Fibroblast of skin of left biceps (primary cell): ENCODE data around the gene SIK2.
A peak's percentile ranks its signal among the peaks of the same experiment; 100 is the strongest.
"Not testable (repeated sequence)": the region's sequence is repeated elsewhere in the genome, so short reads cannot be mapped to it uniquely, and the experiment has no call there.

ENCODE experiments used
- DNase-seq, 2 experiments: peaks; one replicate each; pipeline ENCODE4 v3.0.0-alpha.2; 2013; ENCODE audit warnings: low read depth in 2 of 2

Gene SIK2

DNA sequence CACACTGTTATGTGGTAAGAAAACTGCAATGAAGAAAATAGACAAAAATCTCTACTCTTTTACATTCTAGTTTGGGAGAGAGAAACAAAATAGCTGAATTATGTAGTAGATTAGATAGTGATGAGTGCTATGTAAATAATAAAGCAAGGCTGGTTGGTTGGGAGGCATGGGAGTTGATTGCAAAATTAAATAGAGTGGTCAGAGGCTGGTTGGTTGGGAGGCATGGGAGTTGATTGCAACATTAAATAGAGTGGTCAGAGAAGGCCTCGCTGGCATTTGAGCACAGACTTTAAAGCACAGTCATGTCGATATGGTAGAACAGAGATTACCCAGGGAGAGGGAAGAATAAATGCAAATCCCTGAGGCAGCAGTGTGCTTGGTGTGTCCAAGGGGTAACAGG, 22.4 kb downstream of the SIK2 start:
- no peak for DNase-seq

DNA sequence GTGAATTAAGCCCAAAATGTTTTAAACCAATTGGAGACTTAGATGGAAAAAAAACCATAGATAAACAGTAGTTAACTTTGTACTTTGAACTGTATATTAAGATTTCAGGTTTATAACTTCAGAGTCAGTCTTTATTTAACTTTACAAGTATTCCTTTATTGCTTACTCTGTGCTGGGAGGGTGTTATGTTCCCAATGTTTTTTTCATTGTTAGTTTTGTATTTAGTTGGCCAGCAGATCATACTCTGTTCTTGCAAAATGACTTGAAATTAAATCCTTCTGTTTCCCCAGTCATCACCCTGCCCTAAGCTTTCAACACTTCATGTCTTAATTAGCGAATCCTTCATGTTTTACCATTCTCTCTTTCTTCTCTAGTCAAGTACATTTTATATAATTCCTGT, 25.3 kb downstream of the SIK2 start:
- DNase-seq, result peak; percentile 42 to 55

DNA sequence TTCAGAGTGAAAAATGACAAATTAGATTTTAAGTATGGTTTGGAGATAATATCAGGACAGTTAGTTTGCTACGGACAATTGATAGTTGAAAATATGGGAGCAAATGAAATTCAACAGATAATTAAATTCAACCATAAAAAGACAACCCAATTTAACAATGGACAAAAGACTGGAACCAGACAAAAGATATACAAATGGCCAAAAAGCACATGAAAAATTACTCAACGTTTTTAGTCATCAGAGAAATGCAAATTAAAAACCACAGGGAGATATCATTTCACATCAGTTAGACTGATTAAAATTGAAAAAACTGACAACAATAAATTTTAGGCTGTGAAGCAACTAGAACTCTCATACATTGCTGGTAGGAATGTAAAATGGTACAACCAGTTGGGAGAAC, 27.2 kb downstream of the SIK2 start:
- no peak for DNase-seq

DNA sequence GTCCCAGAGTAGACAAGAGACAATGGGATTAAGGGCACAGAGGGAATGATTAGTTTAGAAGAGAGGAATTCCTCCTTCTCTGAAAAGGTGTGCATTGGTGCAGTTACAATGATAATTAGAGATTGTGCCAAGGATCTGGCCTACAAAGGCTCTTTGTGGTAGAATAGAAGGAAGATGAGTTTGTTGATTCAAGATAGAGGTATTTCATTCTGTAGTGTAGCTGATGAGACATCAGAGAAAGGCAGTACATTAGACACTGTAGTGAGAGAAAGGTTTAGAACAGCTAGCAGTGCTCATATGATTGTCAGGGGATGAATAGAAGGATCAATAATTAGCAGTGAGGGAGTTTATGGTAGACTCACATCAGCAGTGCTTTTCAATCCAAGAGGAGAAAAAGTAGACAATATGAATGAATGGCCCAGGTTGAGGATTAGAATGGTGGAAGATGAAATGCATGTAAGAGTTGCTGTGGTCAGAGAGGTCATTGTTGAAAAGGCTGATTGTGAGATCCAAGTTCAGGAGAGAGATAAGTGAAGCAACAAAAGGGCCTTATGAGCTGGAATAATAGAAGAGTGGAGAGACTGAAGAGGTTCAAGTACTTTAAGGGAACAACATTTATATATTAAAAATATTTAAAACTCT, 28.9 kb downstream of the SIK2 start:
- DNase-seq, result no peak

DNA sequence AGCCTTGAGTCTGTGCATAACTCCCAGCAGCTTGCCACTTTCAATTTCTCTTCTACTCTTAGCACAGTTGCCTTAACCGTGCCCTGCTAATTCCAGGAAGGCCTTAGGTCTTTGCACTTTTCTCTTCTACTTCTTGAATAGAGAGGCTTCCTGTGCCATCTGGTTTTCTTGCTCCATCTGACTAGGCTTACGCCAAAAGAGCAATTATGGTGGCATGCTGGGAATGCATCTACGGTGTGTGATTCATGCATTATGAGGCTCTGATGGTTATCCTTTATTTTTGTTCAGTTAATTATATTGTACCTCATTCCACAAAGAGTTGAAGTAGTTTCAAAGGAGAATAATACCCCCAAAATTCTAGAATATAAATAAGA, 29.4 kb downstream of the SIK2 start:
- DNase-seq, result peak; percentile 59 to 64

DNA sequence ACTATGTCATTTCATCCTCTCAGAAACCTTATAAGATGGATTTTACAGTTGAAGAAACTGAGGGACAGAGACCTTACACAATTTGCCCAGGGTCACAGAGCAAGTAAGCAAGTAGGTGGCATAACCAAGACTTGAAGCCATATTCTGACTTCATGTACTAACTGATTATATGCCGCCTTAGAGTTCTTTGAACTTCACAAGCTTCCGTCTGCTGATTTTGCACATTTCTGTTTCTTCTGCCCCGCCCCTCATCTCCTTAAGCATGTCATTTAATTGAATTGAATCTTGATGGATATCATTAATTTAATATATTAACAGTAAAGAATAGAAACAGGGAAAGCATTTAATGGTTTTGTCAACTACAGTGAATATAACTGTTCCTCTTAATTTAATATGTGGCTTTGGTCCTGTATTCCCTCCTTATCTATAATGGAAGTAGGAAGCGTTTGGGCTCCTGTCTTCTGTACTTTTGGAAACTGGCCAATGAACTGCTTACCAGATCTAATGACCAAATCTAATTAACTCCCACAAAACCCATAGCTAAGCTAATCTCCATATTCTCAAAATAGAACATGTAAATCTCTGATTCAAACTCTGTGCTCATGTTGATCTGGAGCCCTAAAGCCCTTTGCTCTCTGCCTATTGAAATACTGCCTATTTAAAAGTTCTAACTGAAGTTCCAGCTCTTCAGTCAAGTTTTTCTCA, 30.4 kb downstream of the SIK2 start:
- DNase-seq, result no peak

DNA sequence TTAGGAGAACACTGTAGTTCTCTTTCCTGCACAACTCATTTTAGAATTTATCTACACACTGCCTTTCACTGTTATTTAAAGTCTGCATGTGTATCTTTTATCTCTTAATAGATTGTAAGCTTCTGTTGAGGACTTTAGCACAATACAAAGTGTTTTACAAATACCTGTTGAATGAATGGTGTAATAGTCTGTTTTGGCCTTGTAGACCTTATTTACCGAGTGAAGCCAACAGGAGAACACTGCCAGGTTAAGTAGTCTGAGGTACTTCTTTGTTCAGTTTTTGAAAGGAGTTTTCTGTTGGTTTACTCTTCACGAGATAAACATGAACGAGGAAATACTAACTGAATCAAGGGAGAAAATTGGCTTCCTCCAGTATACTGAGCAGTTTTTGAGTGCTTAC, 31.0 kb downstream of the SIK2 start:
- DNase-seq, result no peak

DNA sequence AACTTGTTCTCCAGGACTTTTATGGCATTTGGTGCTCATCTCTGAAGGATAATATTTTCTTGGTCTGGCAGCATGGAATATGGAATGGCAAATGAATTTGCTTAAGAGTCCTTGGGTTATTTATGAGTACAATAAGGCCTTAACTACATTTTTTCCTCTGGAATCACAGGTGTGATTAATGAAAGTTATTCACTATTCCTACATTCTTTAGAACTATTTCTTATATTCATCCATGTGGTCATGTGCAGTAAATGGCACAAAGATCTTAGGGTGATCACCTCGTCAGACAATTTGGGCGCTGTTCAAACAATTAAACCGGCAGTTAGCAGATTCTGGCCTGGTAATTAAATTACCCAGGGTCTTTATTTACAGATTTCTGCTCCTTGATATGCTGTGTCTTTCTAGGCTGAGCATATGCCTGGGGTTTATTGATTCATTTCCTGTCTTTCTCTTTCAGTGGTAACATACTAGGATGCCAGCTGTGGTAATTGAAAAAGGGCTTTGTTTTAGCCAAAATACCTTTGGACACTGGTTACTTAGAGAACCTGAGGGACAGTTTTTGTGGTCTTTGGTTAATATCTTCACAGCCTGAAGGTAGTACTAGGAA, 31.6 kb downstream of the SIK2 start:
- DNase-seq, result no peak

DNA sequence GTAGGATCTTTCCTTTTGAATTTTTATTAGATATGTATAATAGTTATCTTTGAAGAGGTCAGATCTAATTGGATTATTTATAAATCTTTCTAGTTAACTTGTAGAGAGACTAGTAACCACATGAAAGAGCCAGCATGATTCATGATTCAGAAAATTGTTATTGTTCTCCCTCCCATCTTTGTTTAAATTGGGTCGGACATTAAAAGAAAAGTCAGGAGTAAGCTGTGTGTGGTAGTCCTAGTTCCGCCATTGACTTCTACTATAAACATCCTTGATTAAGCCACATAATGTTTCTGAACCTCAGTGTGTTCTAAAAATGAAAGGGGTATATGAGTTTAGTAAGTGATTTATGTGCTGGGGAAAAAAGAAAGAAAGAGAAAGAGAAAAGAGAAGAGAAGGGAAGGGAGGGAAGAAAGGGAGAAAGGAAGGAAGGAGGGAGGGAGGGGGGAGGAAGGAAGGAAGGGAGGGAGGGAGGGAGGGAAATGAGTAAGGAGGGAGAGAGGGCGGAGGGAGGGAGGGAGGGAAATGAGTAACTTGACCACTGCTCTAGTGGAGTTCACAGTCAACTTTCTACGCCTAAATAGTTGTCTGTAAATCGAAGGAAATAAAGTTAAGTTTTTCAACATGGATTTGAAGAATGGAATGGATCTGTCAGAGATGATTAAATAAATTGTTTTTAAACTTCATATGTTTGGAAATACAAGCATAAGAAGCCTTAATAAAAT, 32.9 kb downstream of the SIK2 start:
- no peak for DNase-seq

DNA sequence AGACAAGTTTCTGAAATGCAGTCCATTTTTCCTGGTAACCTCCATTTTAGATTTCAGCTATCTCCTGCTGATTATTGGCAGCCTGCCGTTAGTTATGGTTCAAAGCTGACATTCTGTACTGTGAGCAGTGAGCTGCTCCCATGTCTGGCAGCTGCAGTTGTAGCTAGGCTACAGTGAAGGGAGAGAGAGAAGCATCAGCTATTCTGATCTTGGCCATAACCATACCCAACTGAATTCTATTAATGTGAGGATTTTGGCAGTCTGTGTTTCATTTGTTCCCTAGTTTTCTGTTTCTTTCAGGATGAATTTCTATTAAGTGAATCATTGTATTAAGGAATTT, 33.4 kb downstream of the SIK2 start:
- DNase-seq, result peak; percentile 56 to 60

DNA sequence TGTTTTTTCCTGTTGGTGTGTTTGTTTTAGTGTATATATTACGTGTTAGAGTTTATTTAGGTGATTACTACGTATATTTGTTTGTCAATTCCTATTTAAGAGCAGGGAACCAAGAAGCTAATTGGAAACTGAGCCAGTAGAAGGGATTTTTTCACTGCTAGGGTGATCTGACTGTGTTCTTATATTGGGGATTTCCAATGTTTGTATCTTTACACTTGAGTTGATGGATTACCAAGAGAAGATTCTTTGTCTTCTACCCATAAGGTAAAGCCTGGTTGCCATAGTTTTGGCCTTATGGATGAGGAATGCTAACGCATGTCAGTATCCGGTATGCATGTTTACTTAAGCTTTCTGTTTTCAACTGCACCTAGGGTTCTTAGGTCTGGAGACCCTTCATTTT, 35.6 kb downstream of the SIK2 start:
- DNase-seq, result no peak

DNA sequence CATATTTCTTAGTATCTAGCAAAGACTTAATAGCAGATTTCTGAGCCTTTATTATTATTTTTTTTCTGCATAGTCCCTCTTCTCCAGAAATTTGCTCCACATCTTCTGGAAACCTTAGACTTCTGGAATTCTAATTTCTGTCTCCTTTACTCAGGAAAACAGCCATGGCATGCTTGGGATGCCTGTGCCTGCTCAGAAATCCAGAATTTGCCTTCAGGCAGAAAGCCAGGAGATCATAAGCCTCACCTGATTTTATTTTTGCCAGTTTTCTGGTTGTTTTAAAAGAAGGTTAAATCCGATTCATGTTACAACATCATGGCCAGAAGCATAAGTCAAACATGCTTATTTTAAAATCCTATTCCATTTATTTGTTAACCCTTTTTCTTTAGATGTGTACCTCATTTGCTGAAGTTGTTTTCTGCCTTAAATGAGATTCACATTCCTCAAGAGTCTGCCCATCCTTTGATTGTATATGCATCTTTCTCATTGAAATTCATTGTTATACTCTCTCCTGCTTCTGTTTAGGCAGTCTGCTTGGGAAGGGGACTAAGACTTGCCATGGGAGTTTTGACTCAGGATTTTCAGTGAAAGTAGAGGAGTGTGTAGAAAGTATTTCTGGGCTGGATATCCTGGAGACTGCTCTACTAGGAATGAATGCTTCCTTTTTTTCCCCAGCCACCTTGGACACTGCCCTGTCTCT, 37.1 kb downstream of the SIK2 start:
- DNase-seq, result no peak

DNA sequence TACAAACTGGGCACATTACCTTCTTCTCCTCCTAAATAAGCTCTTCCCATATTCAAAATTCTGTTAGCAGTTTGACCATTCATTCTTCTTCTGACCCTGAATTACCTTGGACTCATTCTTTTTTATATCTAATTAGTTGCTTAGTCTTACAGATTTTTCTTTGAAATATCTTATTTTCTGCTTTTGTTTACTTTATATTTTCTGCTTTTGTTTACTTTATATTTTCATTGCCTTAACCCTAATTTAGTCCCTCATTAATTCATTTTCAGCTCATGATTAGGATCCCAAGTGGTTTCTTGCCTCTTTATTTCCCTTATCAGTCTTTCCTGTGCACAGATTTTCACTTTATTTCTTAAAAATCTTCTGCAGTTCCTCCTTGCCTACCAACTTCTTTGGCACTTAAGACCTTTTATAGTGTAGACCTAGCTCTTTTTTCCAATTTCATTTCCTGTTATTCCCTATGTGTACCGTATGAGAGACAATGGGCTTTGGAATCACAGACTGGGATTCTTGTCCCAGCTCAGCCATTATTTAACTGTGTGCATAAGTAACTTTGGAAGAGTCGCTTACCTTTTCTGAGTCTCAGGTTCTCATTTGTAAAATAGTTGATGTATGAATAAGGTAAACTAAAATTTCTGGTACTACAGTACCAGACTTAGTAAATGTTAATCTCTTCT, 39.2 kb downstream of the SIK2 start:
- DNase-seq, result no peak

DNA sequence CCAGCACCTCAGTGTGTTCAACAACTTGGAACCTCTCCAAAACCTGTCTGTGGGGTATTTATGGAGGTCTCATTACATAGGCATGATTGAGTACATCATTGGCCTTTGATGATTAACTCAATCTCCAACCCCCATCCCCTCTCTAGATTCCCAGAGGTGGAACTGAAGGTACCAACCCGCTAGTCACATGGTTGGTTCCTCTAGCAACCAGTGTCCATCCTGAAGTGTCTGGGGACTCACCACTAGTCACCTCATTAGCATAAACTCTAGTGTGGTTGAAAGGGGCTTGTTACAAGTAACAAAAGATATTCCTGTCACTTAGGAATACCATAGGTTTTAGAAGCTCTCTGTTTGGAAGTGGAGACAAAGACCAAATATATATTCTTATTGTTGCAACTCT, 40.3 kb downstream of the SIK2 start:
- DNase-seq, result no peak

DNA sequence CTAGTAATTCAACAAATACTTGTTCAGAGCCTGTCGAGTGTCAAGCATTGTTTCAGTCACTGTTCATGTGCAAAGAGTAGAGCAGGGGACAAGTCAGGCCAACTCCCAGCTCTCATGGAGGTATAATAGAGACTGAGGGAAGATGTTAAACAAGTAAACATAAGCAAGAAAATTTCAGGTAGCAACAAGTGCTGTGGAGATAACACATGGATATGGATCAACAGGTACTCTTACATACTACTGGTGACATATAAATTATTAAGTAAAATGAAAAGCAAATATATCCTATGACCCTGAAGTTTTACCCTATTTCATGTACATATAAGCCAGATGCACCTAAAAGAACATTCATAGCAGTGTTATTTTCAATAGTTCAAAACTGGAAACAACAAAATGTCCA, 42.7 kb downstream of the SIK2 start:
- no peak for DNase-seq

DNA sequence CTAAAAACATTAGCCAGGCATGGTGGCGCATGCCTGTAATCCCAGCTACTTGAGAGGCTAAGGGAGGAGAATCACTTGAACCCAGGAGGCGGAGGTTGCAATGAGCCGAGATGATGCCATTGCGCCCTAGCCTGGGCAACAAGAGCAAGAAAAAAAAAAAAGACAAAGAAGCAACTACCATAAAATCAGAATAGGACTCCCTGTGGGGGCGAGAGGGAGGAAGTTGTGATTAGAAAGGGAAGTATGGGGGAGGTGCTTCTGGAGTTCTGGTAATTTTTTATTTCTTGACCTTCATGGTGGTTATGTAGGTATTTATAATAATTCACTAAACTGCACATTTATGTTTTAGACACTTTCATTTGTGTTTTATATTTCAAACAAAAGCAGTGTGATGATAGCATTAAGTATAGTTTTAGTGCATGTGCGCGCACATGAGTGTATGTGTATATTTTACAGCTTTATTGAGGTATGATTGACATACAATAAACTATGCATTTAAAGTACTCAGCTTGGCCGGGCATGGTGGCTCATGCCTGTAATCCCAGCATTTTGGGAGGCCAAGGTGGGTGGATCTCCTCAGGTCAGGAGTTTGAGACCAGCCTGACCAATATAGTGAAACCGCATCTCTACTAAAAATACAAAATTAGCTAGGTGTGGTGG, 43.5 kb downstream of the SIK2 start:
- DNase-seq, result no peak

DNA sequence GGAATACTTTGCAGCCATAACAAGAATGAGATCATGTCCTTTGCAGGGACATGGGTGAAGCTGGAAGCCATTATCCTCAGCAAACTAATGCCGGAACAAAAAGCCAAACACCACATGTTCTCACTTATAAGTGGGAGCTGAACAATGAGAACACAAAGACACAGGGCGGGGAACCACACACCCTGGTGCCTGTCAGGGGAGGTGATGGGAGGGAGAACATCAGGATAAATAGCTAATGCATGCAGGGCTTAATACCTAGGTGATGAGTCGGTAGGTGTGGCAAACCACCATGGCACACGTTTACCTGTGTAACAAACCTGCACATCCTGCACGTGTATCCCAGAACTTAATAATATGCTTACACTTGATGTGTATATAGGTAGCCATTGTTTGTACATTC, 49.1 kb downstream of the SIK2 start:
- not testable (repeated sequence) for DNase-seq

DNA sequence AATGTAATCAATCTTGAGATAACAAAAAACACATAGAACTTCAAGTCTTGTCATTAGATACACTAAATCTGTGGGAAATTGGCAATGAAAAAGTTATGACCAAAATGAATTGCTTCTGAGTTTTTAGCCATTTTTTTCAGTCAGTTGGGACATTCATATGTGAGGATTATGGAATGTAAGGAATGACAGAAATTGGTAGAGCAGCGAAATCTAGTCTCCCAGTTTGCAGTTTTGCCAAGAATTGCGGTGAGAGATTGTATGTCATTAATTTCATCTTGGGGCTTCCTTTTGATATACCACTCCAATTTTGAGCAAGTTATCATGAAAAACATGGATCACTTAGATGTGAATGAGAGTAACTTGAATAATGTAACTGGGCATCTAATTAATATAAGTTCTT, 49.9 kb downstream of the SIK2 start:
- DNase-seq, result no peak

DNA sequence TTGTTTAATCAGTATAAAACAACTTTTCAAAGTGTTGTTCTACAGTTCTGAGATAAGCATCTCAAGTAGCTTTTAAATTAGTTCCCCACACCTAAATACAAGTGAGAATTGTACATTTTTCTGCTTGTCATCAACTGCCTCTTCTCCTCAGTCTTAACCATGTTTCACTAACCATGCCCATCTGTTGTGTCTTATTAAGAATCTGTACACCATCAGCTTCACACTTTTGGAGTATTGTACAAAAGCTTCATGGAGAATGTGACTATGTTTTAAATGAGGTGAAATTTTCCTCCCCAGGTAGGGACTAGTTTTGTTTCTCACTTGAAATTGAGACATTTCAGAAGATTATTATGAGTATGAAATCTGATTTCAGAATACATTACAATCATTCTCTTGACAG, 52.4 kb downstream of the SIK2 start:
- no peak for DNase-seq

DNA sequence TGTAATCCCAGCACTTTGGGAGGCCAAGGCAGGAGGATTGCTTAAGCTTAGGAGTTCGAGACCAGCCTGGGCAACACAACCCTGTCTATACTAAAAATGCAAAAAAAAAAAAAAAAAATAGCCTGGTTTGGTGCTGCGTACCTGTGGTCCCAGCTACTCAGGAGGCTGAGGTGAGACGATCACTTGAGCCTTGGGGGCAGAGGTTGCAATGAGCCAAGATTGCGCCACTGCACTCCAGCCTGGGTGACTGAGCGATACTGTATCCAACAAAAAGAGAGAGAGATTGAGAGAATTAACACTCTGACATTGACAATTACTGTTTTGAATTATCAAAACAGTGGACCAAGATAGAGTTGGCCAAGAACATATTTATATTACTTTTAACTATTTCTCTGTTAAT, 53.7 kb downstream of the SIK2 start:
- no peak for DNase-seq

DNA sequence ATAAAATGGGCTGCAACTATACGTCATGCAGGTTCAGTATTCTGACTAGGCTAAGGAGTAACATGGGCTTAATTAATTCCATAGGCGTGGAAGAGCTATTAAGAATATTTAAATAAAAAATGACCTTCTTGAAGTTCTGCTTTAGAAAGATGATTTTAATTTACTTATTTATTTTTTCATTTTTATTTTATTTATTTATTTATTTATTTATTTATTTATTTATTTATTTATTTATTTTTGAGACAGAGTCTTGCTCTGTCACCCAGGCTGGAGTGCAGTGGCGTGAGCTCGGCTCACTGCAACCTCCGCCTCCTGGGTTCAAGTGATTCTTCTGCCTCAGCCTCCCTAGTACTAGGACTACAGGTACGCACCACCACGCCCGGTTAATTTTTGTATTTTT, 55.7 kb downstream of the SIK2 start:
- not testable (repeated sequence) for DNase-seq
